Measurements from ENCODE around the gene AHDC1. TPM values are rescaled to one million over a fixed set of nuclear protein-coding genes. Genes with fewer than 3 reads are reported as not detected.

Gene AHDC1
- total RNA-seq, 2 donors from 2014 or later = 13.5 to 14.2 TPM

DNA sequence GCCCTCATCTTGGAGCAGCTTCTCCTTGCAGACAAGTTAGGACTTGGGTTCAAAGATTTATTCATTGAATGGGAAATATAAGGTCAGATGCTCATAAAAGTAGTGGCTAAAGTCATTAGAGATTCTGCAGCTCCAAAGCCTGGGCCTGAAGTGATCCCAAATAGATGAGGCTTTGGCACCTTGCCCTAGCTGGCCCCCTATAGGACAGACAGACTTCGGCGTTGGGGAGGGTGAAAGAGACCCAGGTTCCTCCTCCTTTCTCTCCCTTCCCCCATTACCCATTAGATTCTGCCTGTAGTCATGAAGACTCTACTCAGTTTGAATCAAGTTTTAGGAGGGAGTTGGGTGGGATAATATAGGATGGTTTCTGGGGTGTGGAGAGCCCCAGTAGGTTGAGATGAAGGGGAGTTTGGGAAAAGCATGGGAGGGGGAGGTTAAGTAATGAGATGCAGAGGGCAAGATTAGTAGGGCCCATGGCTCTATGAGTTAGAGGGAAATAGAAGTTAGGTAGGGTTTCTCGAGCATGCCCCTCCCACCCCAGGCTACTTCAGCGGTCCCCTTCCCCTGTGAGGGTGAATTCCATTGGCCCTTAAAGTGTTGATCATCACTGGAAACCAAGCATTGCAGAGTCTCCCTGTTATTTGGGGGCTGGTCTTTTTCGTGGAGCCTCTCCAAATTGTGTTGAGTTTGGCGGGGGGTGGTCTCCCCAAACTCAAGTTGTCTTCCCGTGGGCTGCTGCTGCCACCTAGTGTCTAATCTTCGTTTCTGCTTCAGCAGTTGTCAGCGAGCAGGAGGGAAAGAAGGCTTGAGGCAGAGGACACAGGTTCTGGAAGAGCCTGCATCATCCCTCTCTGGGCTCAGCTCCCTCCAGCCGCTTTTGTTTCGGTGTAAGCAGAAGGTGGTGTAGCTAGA is 2.1 kb upstream of the AHDC1 start:
- WGBS, 2 donors = 14 to 16% methylated on average over 11 of the region's 11 CpGs
- TF ChIP-seq CTCF (IDR thresholded peaks at IDR 0.05) (peak; percentile 75 to 93 (median 91)), POLR2A (IDR thresholded peaks at IDR 0.05) (no peak)
- DNase-seq = peak; percentile 54 to 57 (median 56)

DNA sequence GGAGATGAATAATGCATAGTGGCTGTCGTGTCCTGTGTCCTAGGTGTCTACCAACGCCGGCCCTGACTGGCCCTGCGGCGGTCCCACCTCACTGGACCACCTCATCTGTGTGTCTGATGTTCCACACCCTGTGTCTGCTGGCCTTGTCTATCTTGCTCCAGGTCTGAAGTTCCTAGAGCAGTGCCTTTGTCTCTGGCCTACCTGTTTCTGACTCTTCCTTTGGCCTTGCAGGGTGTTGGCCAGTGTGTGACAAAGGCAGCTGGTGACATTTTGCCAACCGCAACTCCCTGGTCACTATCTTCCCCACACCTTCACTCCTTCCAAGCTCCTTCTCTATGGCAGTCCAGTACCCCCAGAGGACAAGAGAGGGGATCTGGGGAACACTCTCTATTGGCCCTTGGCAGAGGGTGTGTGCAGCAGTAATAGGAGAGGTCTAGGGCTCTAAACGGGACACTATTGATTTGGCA is 1.4 kb upstream of the AHDC1 start:
- Histone ChIP-seq H3K4me3 (no peak overlapping the region), H3K36me3 (replicated peaks in 1 of 2; ENCODE audit: insufficient read depth in 1 of 2, low read depth in 2 of 2) (no peaks in the 10 kb centered on the region), H3K27ac (no peak overlapping the region), H3K27me3 (no peaks in the 10 kb centered on the region), H3K9me3 (no peaks in the 10 kb centered on the region), H3K4me1 (peaks cover 28% of the 10 kb centered on the region)
- DNase-seq = no peak
- no peak for TF ChIP-seq POLR2A (IDR thresholded peaks at IDR 0.05)
- TF ChIP-seq CTCF (IDR thresholded peaks at IDR 0.05) = no peak
- WGBS, 2 donors = 62 to 68% methylated on average over 7 of the region's 7 CpGs
- no peak for ATAC-seq
- intact Hi-C loops (cut with DNase I) = loop anchor here (5.0 kb wide), 1 partner anchor 213 kb away; the partner anchor contains the start of gene GPR3

More for the DNA sequence above, 2.1 kb upstream of the AHDC1 start:
- H3K9me3 ChIP-seq = no peaks in the 10 kb centered on the region
- ATAC-seq = no peak
- H3K27me3 ChIP-seq = no peaks in the 10 kb centered on the region
- intact Hi-C loops (cut with DNase I) = loop anchor here (5.0 kb wide), 1 partner anchor 214 kb away; the partner anchor contains the start of gene GPR3
- peaks cover 21% of the 10 kb centered on the region for H3K4me1 ChIP-seq
- no peaks in the 10 kb centered on the region for H3K36me3 ChIP-seq (replicated peaks in 1 of 2; ENCODE audit: insufficient read depth in 1 of 2, low read depth in 2 of 2)
- H3K4me3 ChIP-seq = no peak overlapping the region
- H3K27ac ChIP-seq = no peak overlapping the region

DNA sequence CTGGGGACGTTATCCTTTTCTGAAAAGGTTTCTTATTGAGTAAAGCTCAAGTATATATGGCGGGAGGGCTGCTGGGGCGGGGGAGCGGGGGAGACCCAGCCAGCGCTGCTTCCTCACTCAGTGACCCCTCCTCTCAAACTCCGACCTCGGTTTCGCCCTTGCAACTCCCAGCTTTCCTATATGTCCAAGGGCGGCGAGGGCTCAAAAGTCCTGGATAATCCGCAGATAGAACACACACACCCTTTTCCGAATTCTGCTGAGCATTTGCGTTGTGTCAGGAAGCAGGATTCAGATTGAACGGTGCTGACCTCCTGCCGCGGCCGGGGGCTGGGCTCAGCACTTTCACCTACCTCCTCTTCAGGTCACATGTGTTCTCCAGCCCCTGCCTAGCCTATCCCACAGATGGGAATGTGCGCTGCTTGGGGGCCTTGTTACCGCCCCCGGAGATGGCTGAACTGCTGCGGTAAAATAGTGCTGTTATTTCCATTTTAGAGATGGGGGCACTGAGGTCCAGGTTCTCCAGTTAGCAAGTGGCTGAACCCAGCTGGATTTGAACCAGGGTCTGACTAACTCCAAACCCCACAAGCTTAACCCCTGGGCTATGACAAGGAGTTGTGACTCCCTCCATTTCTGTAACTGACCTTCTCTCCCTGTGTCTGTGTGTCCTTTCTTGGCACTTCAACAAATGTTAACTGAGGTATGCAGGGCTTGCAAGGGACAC is 795 bp upstream of the AHDC1 start:
- WGBS, 2 donors = 31 to 35% methylated on average over 17 to 21 of the region's 21 CpGs
- peak overlapping the region in 1 of 4 donors; percentile 81 for H3K27ac ChIP-seq
- intact Hi-C loops (cut with DNase I) = loop anchor here (5.0 kb wide), 1 partner anchor 212 kb away; the partner anchor contains the start of gene GPR3

GRCh38 chr1:27603309-27603680 is 649 bp downstream of the AHDC1 start:
- peak in 3 of 4 donors; percentile 43 to 48 (median 46) for DNase-seq
- H3K27ac ChIP-seq = peak overlapping the region; percentile 81 to 93 (median 88)
- peak in 1 of 3 donors; percentile 11 for TF ChIP-seq POLR2A (IDR thresholded peaks at IDR 0.05)
- no peak for TF ChIP-seq CTCF (IDR thresholded peaks at IDR 0.05)

More for the DNA sequence above, 795 bp upstream of the AHDC1 start:
- ATAC-seq = no peak
- Histone ChIP-seq H3K4me1 (peaks cover 34% of the 10 kb centered on the region), H3K36me3 (replicated peaks in 1 of 2; ENCODE audit: insufficient read depth in 1 of 2, low read depth in 2 of 2) (no peaks in the 10 kb centered on the region), H3K4me3 (no peak overlapping the region), H3K9me3 (no peaks in the 10 kb centered on the region), H3K27me3 (no peaks in the 10 kb centered on the region)
- no peak for DNase-seq
- TF ChIP-seq CTCF (IDR thresholded peaks at IDR 0.05) (no peak), POLR2A (IDR thresholded peaks at IDR 0.05) (no peak)

More at GRCh38 chr1:27603309-27603680, 649 bp downstream of the AHDC1 start:
- Histone ChIP-seq H3K4me1 (peaks cover 44% of the 10 kb centered on the region), H3K4me3 (peak overlapping the region; percentile 57 to 68), H3K27me3 (no peaks in the 10 kb centered on the region), H3K36me3 (replicated peaks in 1 of 2; ENCODE audit: insufficient read depth in 1 of 2, low read depth in 2 of 2) (no peaks in the 10 kb centered on the region), H3K9me3 (no peaks in the 10 kb centered on the region)
- ATAC-seq = no peak
- 0 to 1% methylated on average over 14 to 43 of the region's 43 CpGs for WGBS, 2 donors
- intact Hi-C loops (cut with DNase I) = no loop called here
